ENCODE measurements around the gene IFRD2.
A peak's percentile ranks its signal among the peaks of the same experiment; 100 is the strongest.
"Not testable (repeated sequence)": the region's sequence is repeated elsewhere in the genome, so short reads cannot be mapped to it uniquely, and the experiment has no call there.

IFRD2 gene

GRCh38 chr3:50324351-50325112 is 32.3 kb upstream of the IFRD2 start:
- peak; percentile 50 for DNase-seq (ENCODE audit: low read depth)

- DNase-seq (ENCODE audit: low read depth): no peak
These were observed 31.5 kb upstream of the IFRD2 start for GRCh38 chr3:50323614-50324199.

GRCh38 chr3:50323092-50323600 is 30.9 kb upstream of the IFRD2 start:
- DNase-seq (ENCODE audit: low read depth): no peak

GRCh38 chr3:50322386-50323091 is 30.3 kb upstream of the IFRD2 start, which contains the start of gene HYAL2:
Gene HYAL2 (minus strand): TSS chr3:50322745. CDS start chr3:50320489, 2,256 bp downstream.
- DNase-seq (ENCODE audit: low read depth): no peak

GRCh38 chr3:50322115-50322385 is 29.8 kb upstream of the IFRD2 start:
- DNase-seq (ENCODE audit: low read depth): no peak

- peak; percentile 72 for DNase-seq (ENCODE audit: low read depth)
These were observed 29.3 kb upstream of the IFRD2 start for GRCh38 chr3:50321336-50322114.

- peak; percentile 46 for DNase-seq (ENCODE audit: low read depth)
These were observed 28.7 kb upstream of the IFRD2 start for GRCh38 chr3:50320853-50321335.

- DNase-seq (ENCODE audit: low read depth): no peak
These were observed 27.8 kb upstream of the IFRD2 start for GRCh38 chr3:50319894-50320625.

DNA sequence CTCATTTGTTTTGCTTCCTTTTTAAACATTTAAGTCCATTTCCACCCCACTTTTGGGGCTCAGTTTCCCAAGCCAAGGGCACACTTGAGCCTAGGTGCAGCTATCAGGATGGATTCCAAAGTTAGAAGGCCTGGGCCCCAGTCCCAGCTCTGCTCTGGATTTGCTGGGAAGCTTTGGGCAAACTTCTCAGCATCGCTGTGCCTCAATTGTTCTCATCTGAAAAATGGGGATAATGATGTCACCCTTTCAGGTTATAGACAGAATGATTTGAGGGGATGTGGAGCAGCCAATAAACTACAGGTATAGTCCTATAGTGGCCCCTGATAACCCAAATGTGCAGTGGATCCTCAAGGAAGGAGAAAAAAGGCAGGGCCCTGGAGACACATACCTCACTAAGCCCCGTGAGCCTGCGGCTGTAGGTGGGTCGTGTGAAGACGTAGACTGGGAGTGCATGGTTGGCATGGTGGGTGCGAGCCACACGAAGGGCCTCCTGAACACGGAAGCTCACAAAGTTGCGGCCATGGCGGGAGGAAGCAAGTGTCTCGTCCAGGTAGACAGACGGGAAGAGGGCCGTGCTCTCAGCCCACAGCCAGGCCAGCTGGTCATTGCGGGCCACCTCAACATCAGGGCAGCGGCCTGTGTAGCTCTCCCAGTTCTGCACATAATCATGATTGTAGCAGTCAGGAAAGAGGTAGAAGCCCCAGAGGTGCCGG is 27.1 kb upstream of the IFRD2 start:
- no peak for DNase-seq (ENCODE audit: low read depth)

- DNase-seq (ENCODE audit: low read depth): no peak
These were observed 26.4 kb upstream of the IFRD2 start for GRCh38 chr3:50318615-50319014.

DNA sequence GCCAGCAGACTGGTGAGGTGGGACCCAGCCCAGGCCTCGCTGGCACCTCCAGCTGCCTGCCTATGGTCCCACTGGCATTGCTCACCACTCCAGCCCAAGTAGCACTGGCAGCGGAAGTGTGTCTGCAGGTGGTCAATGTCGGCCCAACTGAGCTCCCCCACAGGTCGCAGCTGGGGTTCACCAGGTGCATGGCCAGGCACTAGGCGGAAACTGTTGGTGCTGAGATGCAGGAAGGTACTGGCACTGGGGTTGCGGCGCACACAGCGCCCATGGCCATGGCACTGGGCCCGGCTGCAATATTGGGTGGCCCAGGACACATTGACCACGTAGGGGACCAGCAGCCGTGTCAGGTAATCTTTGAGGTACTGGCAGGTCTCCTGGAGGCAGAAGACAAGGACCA is 25.9 kb upstream of the IFRD2 start:
- no peak for DNase-seq (ENCODE audit: low read depth)

DNA sequence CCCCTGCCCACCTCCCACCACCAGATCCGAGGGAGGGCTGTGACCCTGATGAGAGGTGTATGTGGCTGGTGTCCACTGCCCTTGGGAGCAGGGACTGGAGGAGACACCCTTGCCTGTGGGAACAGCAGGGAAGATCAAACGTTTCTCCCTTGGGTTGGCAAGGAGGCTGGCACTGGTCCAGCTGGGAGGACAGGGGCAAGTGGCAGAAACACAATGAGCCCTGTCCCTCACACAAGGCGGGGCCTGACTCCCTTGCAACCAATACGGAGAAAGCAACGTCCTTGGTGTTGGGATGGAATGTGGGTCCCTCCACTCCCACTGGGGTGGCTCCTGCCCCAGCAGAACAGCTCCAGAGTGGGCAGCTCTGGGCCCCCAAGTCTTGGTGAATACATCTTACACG is 25.1 kb upstream of the IFRD2 start:
- no peak for DNase-seq (ENCODE audit: low read depth)

GRCh38 chr3:50316657-50317242 is 24.5 kb upstream of the IFRD2 start:
- peak; percentile 53 for DNase-seq (ENCODE audit: low read depth)

- DNase-seq (ENCODE audit: low read depth): no peak
These were observed 22.6 kb upstream of the IFRD2 start for GRCh38 chr3:50314816-50315215.

GRCh38 chr3:50314342-50314741 is 22.1 kb upstream of the IFRD2 start:
- no peak for DNase-seq (ENCODE audit: low read depth)

DNA sequence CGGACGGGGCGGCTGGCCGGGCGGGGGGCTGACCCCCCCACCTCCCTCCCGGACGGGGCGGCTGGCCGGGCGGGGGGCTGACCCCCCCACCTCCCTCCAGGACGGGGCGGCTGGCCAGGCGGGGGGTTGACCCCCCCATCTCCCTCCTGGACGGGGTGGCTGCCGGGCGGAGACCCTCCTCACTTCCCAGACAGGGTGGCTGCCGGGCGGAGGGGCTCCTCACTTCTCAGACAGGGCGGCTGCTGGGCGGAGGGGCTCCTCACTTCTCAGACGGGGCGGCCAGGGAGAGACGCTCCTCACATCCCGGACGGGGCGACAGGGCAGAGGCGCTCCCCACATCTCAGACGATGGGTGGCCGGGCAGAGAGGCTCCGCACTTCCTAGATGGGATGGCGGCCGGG is 19.8 kb upstream of the IFRD2 start:
- DNase-seq (ENCODE audit: low read depth): not testable (repeated sequence)

- no peak for DNase-seq (ENCODE audit: low read depth)
These were observed 12.4 kb upstream of the IFRD2 start for GRCh38 chr3:50304601-50305000.

DNA sequence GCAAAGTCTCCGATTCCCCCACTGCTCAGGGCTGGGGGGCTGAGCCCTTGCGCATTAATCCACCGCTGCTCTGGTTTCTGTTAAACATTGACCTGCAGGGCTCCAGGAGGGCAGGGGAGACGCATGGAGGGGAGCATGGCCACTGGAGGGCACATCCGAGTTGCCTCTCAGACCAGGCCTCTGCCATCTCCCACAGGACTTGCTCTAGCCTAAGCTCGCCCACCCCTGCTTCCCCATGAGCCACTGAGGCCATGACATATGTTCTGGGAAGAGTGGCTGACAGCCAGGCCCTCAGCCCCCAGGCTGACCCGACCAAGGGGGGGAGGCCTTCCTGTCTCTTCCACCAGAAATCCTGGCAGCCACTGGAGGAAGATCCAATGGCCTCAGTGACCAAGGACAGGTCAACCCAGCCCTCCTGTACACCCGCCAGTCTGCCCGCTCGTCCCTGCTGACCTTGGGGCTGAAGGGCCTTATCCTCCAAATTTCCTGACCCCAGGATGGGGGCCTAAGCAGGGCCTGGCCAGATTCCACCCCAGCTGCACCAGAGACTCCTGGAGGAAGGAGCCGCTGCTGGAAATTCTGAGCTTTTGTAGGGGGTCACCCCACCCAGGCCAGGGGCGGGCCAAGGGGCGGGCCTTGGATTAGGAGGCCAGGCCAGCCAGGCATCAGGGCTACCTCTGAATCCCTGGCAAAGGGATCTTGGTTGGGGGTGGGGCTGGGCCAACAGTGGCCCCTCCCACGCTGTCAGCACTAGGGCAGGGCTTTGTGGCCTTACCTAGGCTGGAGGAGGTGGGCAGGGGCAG is 11.0 kb upstream of the IFRD2 start, which contains the start of gene HYAL1:
HYAL1 (minus strand) TSS at position 562 of the 803 bp plus-strand sequence. CDS start 618 bp downstream, outside the sequence.
- DNase-seq (ENCODE audit: low read depth): no peak

All from activated T-cell treated with anti-CD3 and anti-CD28 coated beads for 1 hour (primary cell).